ENCODE measurements around the gene TNS1.

The TNS1 gene

GRCh38 chr2:217970206-217970605 is 32.6 kb downstream of the TNS1 start:
- no peaks in the 10 kb centered on the region for H3K9me3 ChIP-seq (ENCODE audit: insufficient read depth, low read depth, low read length)
- H3K79me2 ChIP-seq (ENCODE audit: insufficient read depth, low read length): no peaks in the 10 kb centered on the region
- H3K27me3 ChIP-seq (ENCODE audit: insufficient read depth, low read length, poor library complexity, severe bottlenecking): no peaks in the 10 kb centered on the region
- no peak overlapping the region for H3K9ac ChIP-seq (ENCODE audit: low read depth, low read length, poor library complexity, severe bottlenecking)
- TF ChIP-seq EZH2phosphoT487 (IDR thresholded peaks at IDR 0.05; ENCODE audit: borderline replicate concordance): no peak
- TF ChIP-seq, protein P1, sequence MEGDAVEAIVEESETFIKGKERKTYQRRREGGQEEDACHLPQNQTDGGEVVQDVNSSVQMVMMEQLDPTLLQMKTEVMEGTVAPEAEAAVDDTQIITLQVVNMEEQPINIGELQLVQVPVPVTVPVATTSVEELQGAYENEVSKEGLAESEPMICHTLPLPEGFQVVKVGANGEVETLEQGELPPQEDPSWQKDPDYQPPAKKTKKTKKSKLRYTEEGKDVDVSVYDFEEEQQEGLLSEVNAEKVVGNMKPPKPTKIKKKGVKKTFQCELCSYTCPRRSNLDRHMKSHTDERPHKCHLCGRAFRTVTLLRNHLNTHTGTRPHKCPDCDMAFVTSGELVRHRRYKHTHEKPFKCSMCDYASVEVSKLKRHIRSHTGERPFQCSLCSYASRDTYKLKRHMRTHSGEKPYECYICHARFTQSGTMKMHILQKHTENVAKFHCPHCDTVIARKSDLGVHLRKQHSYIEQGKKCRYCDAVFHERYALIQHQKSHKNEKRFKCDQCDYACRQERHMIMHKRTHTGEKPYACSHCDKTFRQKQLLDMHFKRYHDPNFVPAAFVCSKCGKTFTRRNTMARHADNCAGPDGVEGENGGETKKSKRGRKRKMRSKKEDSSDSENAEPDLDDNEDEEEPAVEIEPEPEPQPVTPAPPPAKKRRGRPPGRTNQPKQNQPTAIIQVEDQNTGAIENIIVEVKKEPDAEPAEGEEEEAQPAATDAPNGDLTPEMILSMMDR (conservative IDR thresholded peaks at IDR 0.05; ENCODE audit: low read length): no peak
- no peaks in the 10 kb centered on the region for H3K4me1 ChIP-seq (ENCODE audit: insufficient read depth, low read length, poor library complexity, severe bottlenecking)
- no peaks in the 10 kb centered on the region for H3F3A ChIP-seq (ENCODE audit: low read depth)
- no peaks in the 10 kb centered on the region for H3K9me2 ChIP-seq (replicated peaks; ENCODE audit: low read depth, low read length)
- no peak overlapping the region for H2AFZ ChIP-seq (ENCODE audit: low read length)
- H3K4me2 ChIP-seq (ENCODE audit: low read depth, low read length, poor library complexity, severe bottlenecking): no peak overlapping the region
- no peaks in the 10 kb centered on the region for H3K36me3 ChIP-seq (ENCODE audit: insufficient read depth, low read length)
- H3K4me3 ChIP-seq (ENCODE audit: low read length, poor library complexity, severe bottlenecking): no peak overlapping the region
- no peaks in the 10 kb centered on the region for H4K20me1 ChIP-seq (ENCODE audit: insufficient read depth, low read length, poor library complexity, severe bottlenecking)

DNA sequence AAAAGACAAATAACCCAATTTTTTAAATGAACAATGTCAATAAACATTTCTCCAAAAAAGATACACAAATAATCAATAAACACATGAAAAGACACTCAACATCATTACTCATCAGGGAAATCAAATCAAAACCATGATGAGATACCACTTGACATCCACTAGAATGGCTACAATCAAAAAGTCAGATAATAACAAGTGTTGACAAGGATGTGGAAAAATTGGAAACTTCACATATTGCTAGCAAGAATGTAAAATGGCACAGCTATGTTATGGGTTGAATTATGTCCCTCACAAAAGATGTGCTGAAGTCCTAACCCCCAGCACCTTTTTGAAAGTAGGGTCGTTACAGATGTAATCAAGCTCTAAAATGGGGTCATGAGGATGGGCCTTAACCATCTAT is 33.2 kb downstream of the TNS1 start:
- H4K20me1 ChIP-seq (ENCODE audit: insufficient read depth, low read length, poor library complexity, severe bottlenecking): no peaks in the 10 kb centered on the region
- H3K9me2 ChIP-seq (replicated peaks; ENCODE audit: low read depth, low read length): no peaks in the 10 kb centered on the region
- TF ChIP-seq EZH2phosphoT487 (IDR thresholded peaks at IDR 0.05; ENCODE audit: borderline replicate concordance): no peak
- TF ChIP-seq, protein P1 (conservative IDR thresholded peaks at IDR 0.05; ENCODE audit: low read length): no peak
- no peaks in the 10 kb centered on the region for H3F3A ChIP-seq (ENCODE audit: low read depth)
- no peaks in the 10 kb centered on the region for H3K79me2 ChIP-seq (ENCODE audit: insufficient read depth, low read length)
- no peaks in the 10 kb centered on the region for H3K27me3 ChIP-seq (ENCODE audit: insufficient read depth, low read length, poor library complexity, severe bottlenecking)
- no peak overlapping the region for H3K4me3 ChIP-seq (ENCODE audit: low read length, poor library complexity, severe bottlenecking)
- H3K9ac ChIP-seq (ENCODE audit: low read depth, low read length, poor library complexity, severe bottlenecking): no peak overlapping the region
- H2AFZ ChIP-seq (ENCODE audit: low read length): no peak overlapping the region
- H3K4me2 ChIP-seq (ENCODE audit: low read depth, low read length, poor library complexity, severe bottlenecking): no peak overlapping the region
- no peaks in the 10 kb centered on the region for H3K9me3 ChIP-seq (ENCODE audit: insufficient read depth, low read depth, low read length)
- no peaks in the 10 kb centered on the region for H3K4me1 ChIP-seq (ENCODE audit: insufficient read depth, low read length, poor library complexity, severe bottlenecking)
- H3K36me3 ChIP-seq (ENCODE audit: insufficient read depth, low read length): no peaks in the 10 kb centered on the region

DNA sequence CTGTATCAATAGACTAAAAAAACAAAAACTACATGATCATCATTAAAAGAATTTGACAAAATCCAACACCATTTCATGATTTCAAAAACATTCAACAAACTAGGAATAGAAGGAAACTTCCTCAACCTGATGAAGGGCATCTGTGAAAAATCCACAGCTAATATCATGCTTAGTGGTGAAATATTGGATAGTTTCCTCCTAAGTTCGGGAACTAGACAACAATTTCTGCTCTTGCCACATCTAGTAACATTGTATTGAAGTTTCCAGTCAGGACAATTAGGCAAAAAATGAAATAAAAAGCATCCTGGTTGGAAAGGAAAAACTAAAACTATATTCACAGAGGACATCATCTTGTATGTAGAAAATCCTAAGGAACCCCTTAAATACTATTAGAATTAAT is 34.8 kb downstream of the TNS1 start:
- no peak for TF ChIP-seq EZH2phosphoT487 (IDR thresholded peaks at IDR 0.05; ENCODE audit: borderline replicate concordance)
- TF ChIP-seq, protein P1 (conservative IDR thresholded peaks at IDR 0.05; ENCODE audit: low read length): no peak
- H3K36me3 ChIP-seq (ENCODE audit: insufficient read depth, low read length): no peaks in the 10 kb centered on the region
- H3K9me2 ChIP-seq (replicated peaks; ENCODE audit: low read depth, low read length): no peaks in the 10 kb centered on the region
- H3F3A ChIP-seq (ENCODE audit: low read depth): no peaks in the 10 kb centered on the region
- no peak overlapping the region for H3K4me3 ChIP-seq (ENCODE audit: low read length, poor library complexity, severe bottlenecking)
- H2AFZ ChIP-seq (ENCODE audit: low read length): no peak overlapping the region
- no peaks in the 10 kb centered on the region for H3K9me3 ChIP-seq (ENCODE audit: insufficient read depth, low read depth, low read length)
- no peaks in the 10 kb centered on the region for H3K27me3 ChIP-seq (ENCODE audit: insufficient read depth, low read length, poor library complexity, severe bottlenecking)
- H3K9ac ChIP-seq (ENCODE audit: low read depth, low read length, poor library complexity, severe bottlenecking): no peak overlapping the region
- H4K20me1 ChIP-seq (ENCODE audit: insufficient read depth, low read length, poor library complexity, severe bottlenecking): no peaks in the 10 kb centered on the region
- no peak overlapping the region for H3K4me2 ChIP-seq (ENCODE audit: low read depth, low read length, poor library complexity, severe bottlenecking)
- no peaks in the 10 kb centered on the region for H3K79me2 ChIP-seq (ENCODE audit: insufficient read depth, low read length)
- H3K4me1 ChIP-seq (ENCODE audit: insufficient read depth, low read length, poor library complexity, severe bottlenecking): no peaks in the 10 kb centered on the region

Measured in Loucy (cell line).